H9 (cell line): ENCODE results near the gene RRP1B. TPM values are rescaled to one million over a fixed set of nuclear protein-coding genes. Genes with fewer than 3 reads are reported as not detected.

Experiments
- DNase-seq: peaks from one replicate; pipeline ENCODE4 v3.0.0-alpha.2; 2017
- H2AFZ ChIP-seq: one replicate; pipeline ENCODE4 v1.6.1; 2013; ENCODE audit warnings: mild to moderate bottlenecking, low read length, control low read depth, moderate library complexity
- H2AK5ac ChIP-seq: 2 replicates; pipeline ENCODE4 v1.6.1; 2013; ENCODE audit warnings: low read length, control low read depth, mixed read lengths; ENCODE audit not compliant: insufficient read length
- H2BK120ac ChIP-seq: one replicate; pipeline ENCODE4 v1.6.1; 2013; ENCODE audit warnings: low read depth, mild to moderate bottlenecking, low read length, control low read depth, inconsistent platforms; ENCODE audit not compliant: poor library complexity, severe bottlenecking
- H2BK12ac ChIP-seq: 2 replicates; pipeline ENCODE4 v1.6.1; 2013; ENCODE audit warnings: low read length, control low read depth, mixed read lengths, low read depth; ENCODE audit not compliant: insufficient read length
- H2BK15ac ChIP-seq: 2 replicates; pipeline ENCODE4 v1.6.1; 2013; ENCODE audit warnings: low read depth, low read length, control low read depth
- H2BK20ac ChIP-seq: one replicate; pipeline ENCODE4 v1.6.1; 2013; ENCODE audit warnings: low read depth, mild to moderate bottlenecking, low read length, control low read depth, inconsistent platforms; ENCODE audit not compliant: poor library complexity, severe bottlenecking
- H2BK5ac ChIP-seq: 2 replicates; pipeline ENCODE4 v1.6.1; 2013; ENCODE audit warnings: low read length, control low read depth, mixed read lengths; ENCODE audit not compliant: insufficient read length
- H3K14ac ChIP-seq: 2 replicates; pipeline ENCODE4 v1.6.1; 2013; ENCODE audit warnings: low read length, control low read depth; ENCODE audit not compliant: insufficient read depth
- H3K18ac ChIP-seq: 2 replicates; pipeline ENCODE4 v1.6.1; 2013; ENCODE audit warnings: low read depth, mild to moderate bottlenecking, mixed read lengths, low read length, control low read depth; ENCODE audit not compliant: insufficient read length
- H3K23ac ChIP-seq: 2 replicates; pipeline ENCODE4 v1.6.1; 2013; ENCODE audit warnings: low read length, control low read depth, mixed read lengths, low read depth; ENCODE audit not compliant: insufficient read length
- H3K23me2 ChIP-seq: 2 replicates; pipeline ENCODE4 v1.6.1; 2013; ENCODE audit warnings: low read depth, mild to moderate bottlenecking, mixed read lengths, low read length, control low read depth; ENCODE audit not compliant: insufficient read length, poor library complexity, severe bottlenecking
- H3K27ac ChIP-seq: 2 replicates; pipeline ENCODE4 v1.5.1; 2013; ENCODE audit warnings: low read length, control low read depth, mixed read lengths, low read depth; ENCODE audit not compliant: insufficient read length
- H3K27me3 ChIP-seq: 2 replicates; pipeline ENCODE4 v1.6.1; 2013; ENCODE audit warnings: low read length, control low read depth, inconsistent platforms; ENCODE audit not compliant: insufficient read depth
- H3K4ac ChIP-seq: 2 replicates; pipeline ENCODE4 v1.6.1; 2013; ENCODE audit warnings: low read depth, mild to moderate bottlenecking, control low read depth, inconsistent platforms, low read length, moderate library complexity
- H3K4me1 ChIP-seq: 2 replicates; pipeline ENCODE4 v1.6.1; 2013; ENCODE audit warnings: low read length, control low read depth, inconsistent platforms; ENCODE audit not compliant: insufficient read depth
- H3K4me2 ChIP-seq: 2 replicates; pipeline ENCODE4 v1.6.1; 2013; ENCODE audit warnings: low read length, control low read depth, mixed read lengths; ENCODE audit not compliant: insufficient read length, insufficient read depth
- H3K56ac ChIP-seq: 2 replicates; pipeline ENCODE4 v1.6.1; 2013; ENCODE audit warnings: low read depth, mild to moderate bottlenecking, mixed read lengths, low read length, control low read depth; ENCODE audit not compliant: insufficient read length
- H3K79me1 ChIP-seq: 2 replicates; pipeline ENCODE4 v1.6.1; 2013; ENCODE audit warnings: low read depth, mild to moderate bottlenecking, moderate library complexity, low read length, control low read depth, inconsistent platforms; ENCODE audit not compliant: insufficient read depth, poor library complexity, severe bottlenecking
- H3K79me2 ChIP-seq: 2 replicates; pipeline ENCODE4 v1.6.1; 2013; ENCODE audit warnings: low read length, control low read depth, inconsistent platforms; ENCODE audit not compliant: insufficient read depth
- H3K9ac ChIP-seq: 2 replicates; pipeline ENCODE4 v1.6.1; 2013; ENCODE audit warnings: low read length, control low read depth, mixed read lengths; ENCODE audit not compliant: insufficient read length; ENCODE audit errors: extremely low read depth
- H3K9me3 ChIP-seq: one replicate; pipeline ENCODE4 v1.6.1; 2013; ENCODE audit warnings: low read depth, low read length, inconsistent platforms; ENCODE audit not compliant: control insufficient read depth
- H3T11ph ChIP-seq: one replicate; pipeline ENCODE4 v1.6.1; 2013; ENCODE audit warnings: mild to moderate bottlenecking, low read length, control low read depth, inconsistent platforms
- H4K20me1 ChIP-seq: one replicate; pipeline ENCODE4 v1.6.1; 2013; ENCODE audit not compliant: control insufficient read depth, insufficient read length, insufficient read depth
- H4K5ac ChIP-seq: 2 replicates; pipeline ENCODE4 v1.6.1; 2013; ENCODE audit warnings: low read depth, mild to moderate bottlenecking, mixed read lengths, low read length, control low read depth; ENCODE audit not compliant: insufficient read length
- H4K8ac ChIP-seq: replicated peaks from 2 replicates; pipeline ENCODE4 v1.6.1; 2013; ENCODE audit warnings: low read length, control low read depth, mixed read lengths, low read depth; ENCODE audit not compliant: insufficient read length
- H4K91ac ChIP-seq: 2 replicates; pipeline ENCODE4 v1.6.1; 2013; ENCODE audit warnings: low read depth, mild to moderate bottlenecking, moderate library complexity, mixed read lengths, low read length, control low read depth; ENCODE audit not compliant: insufficient read length
- H3K27ac Mint-ChIP-seq, 3 experiments: 2 replicates in 2 of 3; 3 replicates in 1 of 3; pipeline ENCODE4 v1.8.0; 2020 to 2021; ENCODE audit warnings: mixed read lengths in 3 of 3, mild to moderate bottlenecking in 1 of 3, moderate library complexity in 1 of 3
- H3K27me3 Mint-ChIP-seq: 2 replicates; pipeline ENCODE4 v1.8.0; 2021; ENCODE audit warnings: low read depth, mild to moderate bottlenecking, moderate library complexity, mixed read lengths
- H3K36me3 Mint-ChIP-seq, 3 experiments: 2 replicates in 2 of 3; 3 replicates in 1 of 3; pipeline ENCODE4 v1.8.0; 2020 to 2021; ENCODE audit warnings: low read depth in 3 of 3, mixed read lengths in 3 of 3; ENCODE audit not compliant: insufficient read depth in 1 of 3
- H3K4me1 Mint-ChIP-seq, 2 experiments: 2 replicates each; pipeline ENCODE4 v1.8.0; 2020; ENCODE audit warnings: mixed read lengths in 2 of 2
- H3K4me3 Mint-ChIP-seq, 2 experiments: 2 replicates in 1 of 2; 3 replicates in 1 of 2; pipeline ENCODE4 v1.8.0; 2020 to 2021; ENCODE audit warnings: mild to moderate bottlenecking in 2 of 2, mixed read lengths in 2 of 2, moderate library complexity in 1 of 2
- H3K9me3 Mint-ChIP-seq, 2 experiments: 2 replicates in 1 of 2; 3 replicates in 1 of 2; pipeline ENCODE4 v1.8.0; 2020; ENCODE audit warnings: mild to moderate bottlenecking in 2 of 2, mixed read lengths in 2 of 2, moderate library complexity in 1 of 2
- WGBS: extraction: QIAGEN DNeasy Blood & Tissue Kit; methylation state at CpG from one replicate; pipeline ENCODE4 v1.1.7; 2013; ENCODE audit warnings: missing lambda C conversion rate, low lambda C conversion rate, mixed read lengths; ENCODE audit not compliant: insufficient read length; ENCODE audit errors: extremely low coverage; 5-methylcytosine and 5-hydroxymethylcytosine counted together
- total RNA-seq: library from RNA; stranded (reverse); gene quantifications from 2 replicates; pipeline ENCODE4 v1.2.1, GENCODE V29; 2021
- TF ChIP-seq, protein P1 (sequence below): fragments of 200-600 bp; sonication (generic); conservative IDR thresholded peaks from 3 replicates; pipeline ENCODE4 v1.8.0; 2021; ENCODE audit warnings: antibody characterized with exemption, mild to moderate bottlenecking

Gene RRP1B
- total RNA-seq, 1 experiment from 2014 or later, result 96.6 TPM

DNA sequence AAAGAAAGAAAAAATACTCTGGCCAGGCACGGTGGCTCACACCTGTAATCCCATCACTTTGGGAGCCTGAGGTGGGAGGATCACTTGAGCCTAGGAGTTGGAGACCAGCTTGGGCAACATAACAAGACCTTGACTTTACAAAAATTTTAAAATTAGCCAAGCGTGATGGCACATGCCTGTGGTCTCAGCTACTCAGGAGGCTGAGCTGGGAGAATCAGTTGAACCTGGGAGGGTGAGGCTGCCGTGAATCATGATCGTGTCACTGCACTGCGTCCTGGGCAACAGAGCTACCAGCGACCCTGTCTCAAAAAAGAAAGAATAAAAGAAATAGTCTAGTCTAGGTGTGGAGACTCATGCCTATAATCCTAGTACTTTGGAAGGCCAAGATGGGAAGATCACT is 22.3 kb downstream of the RRP1B start:
- Histone ChIP-seq H3K18ac (no peak overlapping the region), H4K20me1 (no peaks in the 10 kb centered on the region), H4K8ac (no peak overlapping the region), H3T11ph (no peak overlapping the region), H4K91ac (no peak overlapping the region), H2BK120ac (no peak overlapping the region), H3K4me2 (no peak overlapping the region), H3K23me2 (no peaks in the 10 kb centered on the region), H2AK5ac (no peak overlapping the region), H3K27ac (no peak overlapping the region), H3K9me3 (no peaks in the 10 kb centered on the region), H3K14ac (no peak overlapping the region), H3K23ac (no peak overlapping the region), H4K5ac (no peak overlapping the region), H2AFZ (no peak overlapping the region), H3K27me3 (no peaks in the 10 kb centered on the region), H2BK15ac (no peak overlapping the region), H3K4me1 (no peaks in the 10 kb centered on the region), H3K9ac (no peak overlapping the region), H3K79me1 (peaks cover 2% of the 10 kb centered on the region), H2BK5ac (no peak overlapping the region), H2BK12ac (no peak overlapping the region), H3K56ac (no peak overlapping the region), H3K4ac (no peak overlapping the region), H2BK20ac (no peak overlapping the region), H3K79me2 (no peaks in the 10 kb centered on the region; the same call in 1 of the 2 replicates)
- no peak for DNase-seq
- WGBS, result no CpG with 5 or more reads among the region's 6 CpGs
- Mint-ChIP-seq H3K9me3 (no peaks in the 10 kb centered on the region), H3K4me3 (no peak overlapping the region), H3K27me3 (no peaks in the 10 kb centered on the region), H3K27ac (0 out of 7 replicates have a peak overlapping the region, but pooled peaks of 1 of the 3 experiments have one; percentile 38), H3K36me3 (peaks cover 56 to 81% (median 73%) of the 10 kb centered on the region in 3 experiments), H3K4me1 (no peaks in the 10 kb centered on the region)
- TF ChIP-seq, protein P1, sequence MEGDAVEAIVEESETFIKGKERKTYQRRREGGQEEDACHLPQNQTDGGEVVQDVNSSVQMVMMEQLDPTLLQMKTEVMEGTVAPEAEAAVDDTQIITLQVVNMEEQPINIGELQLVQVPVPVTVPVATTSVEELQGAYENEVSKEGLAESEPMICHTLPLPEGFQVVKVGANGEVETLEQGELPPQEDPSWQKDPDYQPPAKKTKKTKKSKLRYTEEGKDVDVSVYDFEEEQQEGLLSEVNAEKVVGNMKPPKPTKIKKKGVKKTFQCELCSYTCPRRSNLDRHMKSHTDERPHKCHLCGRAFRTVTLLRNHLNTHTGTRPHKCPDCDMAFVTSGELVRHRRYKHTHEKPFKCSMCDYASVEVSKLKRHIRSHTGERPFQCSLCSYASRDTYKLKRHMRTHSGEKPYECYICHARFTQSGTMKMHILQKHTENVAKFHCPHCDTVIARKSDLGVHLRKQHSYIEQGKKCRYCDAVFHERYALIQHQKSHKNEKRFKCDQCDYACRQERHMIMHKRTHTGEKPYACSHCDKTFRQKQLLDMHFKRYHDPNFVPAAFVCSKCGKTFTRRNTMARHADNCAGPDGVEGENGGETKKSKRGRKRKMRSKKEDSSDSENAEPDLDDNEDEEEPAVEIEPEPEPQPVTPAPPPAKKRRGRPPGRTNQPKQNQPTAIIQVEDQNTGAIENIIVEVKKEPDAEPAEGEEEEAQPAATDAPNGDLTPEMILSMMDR, result no peak
